Liver (tissue), 3 donors: ENCODE data around the gene SPDEF.

ENCODE experiments used
- EGR1 ChIP-seq, 2 donors: IDR thresholded peaks; 2 replicates each; pipeline ENCODE4 v1.6.1; 2016 to 2018; ENCODE audit warnings: antibody characterized with exemption in 2 of 2, low read depth in 2 of 2
- FOXA1 ChIP-seq: IDR thresholded peaks from 2 replicates; pipeline ENCODE4 v1.6.1; 2016; ENCODE audit warnings: antibody characterized with exemption
- GABPA ChIP-seq, 2 donors: IDR thresholded peaks in 1 of 2; conservative IDR thresholded peaks in 1 of 2; 2 replicates each; pipeline ENCODE4 v1.6.1; 2016; ENCODE audit warnings: antibody characterized with exemption in 2 of 2, mild to moderate bottlenecking in 1 of 2, moderate library complexity in 1 of 2
- HNF4A ChIP-seq, 2 donors: conservative IDR thresholded peaks; 2 replicates each; pipeline ENCODE4 v1.6.1; 2016; ENCODE audit warnings: antibody characterized with exemption in 2 of 2, mild to moderate bottlenecking in 2 of 2
- HNF4G ChIP-seq: IDR thresholded peaks from 2 replicates; pipeline ENCODE4 v1.6.1; 2016; ENCODE audit warnings: antibody characterized with exemption
- JUND ChIP-seq, 2 donors: IDR thresholded peaks; 2 replicates each; pipeline ENCODE4 v1.6.1; 2016; ENCODE audit warnings: antibody characterized with exemption in 2 of 2
- RAD21 ChIP-seq, 2 donors: IDR thresholded peaks; 2 replicates each; pipeline ENCODE4 v1.6.1; 2016; ENCODE audit warnings: antibody characterized with exemption in 2 of 2, mild to moderate bottlenecking in 2 of 2
- RXRA ChIP-seq, 2 donors: IDR thresholded peaks; 2 replicates each; pipeline ENCODE4 v1.6.1; 2017 to 2018; ENCODE audit warnings: antibody characterized with exemption in 2 of 2, mild to moderate bottlenecking in 1 of 2
- SP1 ChIP-seq: IDR thresholded peaks from 2 replicates; pipeline ENCODE4 v1.6.1; 2018; ENCODE audit warnings: antibody characterized with exemption, mild to moderate bottlenecking
- TAF1 ChIP-seq: conservative IDR thresholded peaks from 2 replicates; pipeline ENCODE4 v1.6.1; 2016; ENCODE audit warnings: antibody characterized with exemption, mild to moderate bottlenecking
- YY1 ChIP-seq: IDR thresholded peaks from 2 replicates; pipeline ENCODE4 v1.6.1; 2016; ENCODE audit warnings: antibody characterized with exemption, mild to moderate bottlenecking
- TF ChIP-seq, protein P1 (sequence below): fragments of 150-350 bp; IDR thresholded peaks from 2 replicates; pipeline ENCODE4 v1.5.1; 2017; ENCODE audit warnings: improper control_type of control experiment, low read depth, low read length; ENCODE audit not compliant: missing input control
- TF ChIP-seq, protein P2 (sequence below): IDR thresholded peaks from 2 replicates; pipeline ENCODE4 v1.6.1; 2016; ENCODE audit warnings: antibody characterized with exemption
- TF ChIP-seq, protein P3 (sequence below): IDR thresholded peaks from 2 replicates; pipeline ENCODE4 v1.6.1; 2016; ENCODE audit warnings: antibody characterized with exemption
- donor health status: healthy.
- donor health status: healthy.

DNA sequence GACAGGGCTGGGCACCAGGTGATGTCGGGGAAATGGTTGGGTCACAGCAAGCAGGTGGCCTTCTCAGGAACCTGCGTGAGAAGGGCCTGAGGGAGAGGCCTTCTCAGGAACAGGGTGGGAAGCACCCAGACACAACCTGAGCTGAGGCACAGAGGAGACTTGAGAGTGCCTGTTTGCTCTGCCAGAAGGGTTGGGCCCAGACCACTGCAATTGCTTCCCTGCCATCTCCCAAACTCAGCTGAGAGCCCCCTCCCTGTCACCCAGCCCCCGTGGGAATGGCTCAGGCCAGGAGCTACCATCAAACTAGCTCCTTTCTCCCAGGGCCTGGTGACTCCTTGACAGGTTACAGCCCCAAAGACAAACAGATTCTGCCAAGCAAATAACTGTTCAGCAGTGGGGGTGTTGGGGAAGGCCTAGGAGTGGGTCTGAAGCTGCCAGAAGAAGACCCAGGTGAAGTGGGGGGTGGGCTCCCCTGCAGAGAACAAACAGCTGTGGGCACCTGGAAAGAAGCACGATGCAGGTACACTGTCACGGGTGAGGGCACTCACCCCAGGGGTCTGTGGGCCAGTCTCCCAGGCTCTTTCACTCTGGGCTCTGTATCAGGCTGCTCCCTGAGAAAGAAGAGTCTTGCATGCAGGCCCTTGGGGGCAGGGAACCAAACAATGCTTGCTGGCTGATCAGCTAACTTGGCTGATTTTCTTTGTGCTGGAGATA, 30.4 kb upstream of the SPDEF start:
- TF ChIP-seq, protein P1, sequence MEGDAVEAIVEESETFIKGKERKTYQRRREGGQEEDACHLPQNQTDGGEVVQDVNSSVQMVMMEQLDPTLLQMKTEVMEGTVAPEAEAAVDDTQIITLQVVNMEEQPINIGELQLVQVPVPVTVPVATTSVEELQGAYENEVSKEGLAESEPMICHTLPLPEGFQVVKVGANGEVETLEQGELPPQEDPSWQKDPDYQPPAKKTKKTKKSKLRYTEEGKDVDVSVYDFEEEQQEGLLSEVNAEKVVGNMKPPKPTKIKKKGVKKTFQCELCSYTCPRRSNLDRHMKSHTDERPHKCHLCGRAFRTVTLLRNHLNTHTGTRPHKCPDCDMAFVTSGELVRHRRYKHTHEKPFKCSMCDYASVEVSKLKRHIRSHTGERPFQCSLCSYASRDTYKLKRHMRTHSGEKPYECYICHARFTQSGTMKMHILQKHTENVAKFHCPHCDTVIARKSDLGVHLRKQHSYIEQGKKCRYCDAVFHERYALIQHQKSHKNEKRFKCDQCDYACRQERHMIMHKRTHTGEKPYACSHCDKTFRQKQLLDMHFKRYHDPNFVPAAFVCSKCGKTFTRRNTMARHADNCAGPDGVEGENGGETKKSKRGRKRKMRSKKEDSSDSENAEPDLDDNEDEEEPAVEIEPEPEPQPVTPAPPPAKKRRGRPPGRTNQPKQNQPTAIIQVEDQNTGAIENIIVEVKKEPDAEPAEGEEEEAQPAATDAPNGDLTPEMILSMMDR, result no peak
- TF ChIP-seq GABPA (IDR thresholded peaks at IDR 0.05 in 1 of 2, conservative IDR thresholded peaks at IDR 0.05 in 1 of 2) (no peak), RXRA (IDR thresholded peaks at IDR 0.05) (no peak), FOXA1 (no peak), JUND (IDR thresholded peaks at IDR 0.05) (no peak), TAF1 (no peak), HNF4A (conservative IDR thresholded peaks at IDR 0.05) (no peak), YY1 (no peak), RAD21 (IDR thresholded peaks at IDR 0.05) (no peak), SP1 (no peak), EGR1 (IDR thresholded peaks at IDR 0.05; ENCODE audit: low read depth in 2 of 2) (no peak), HNF4G (no peak)
- TF ChIP-seq, protein P2, sequence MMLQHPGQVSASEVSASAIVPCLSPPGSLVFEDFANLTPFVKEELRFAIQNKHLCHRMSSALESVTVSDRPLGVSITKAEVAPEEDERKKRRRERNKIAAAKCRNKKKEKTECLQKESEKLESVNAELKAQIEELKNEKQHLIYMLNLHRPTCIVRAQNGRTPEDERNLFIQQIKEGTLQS, result no peak
- TF ChIP-seq, protein P3, sequence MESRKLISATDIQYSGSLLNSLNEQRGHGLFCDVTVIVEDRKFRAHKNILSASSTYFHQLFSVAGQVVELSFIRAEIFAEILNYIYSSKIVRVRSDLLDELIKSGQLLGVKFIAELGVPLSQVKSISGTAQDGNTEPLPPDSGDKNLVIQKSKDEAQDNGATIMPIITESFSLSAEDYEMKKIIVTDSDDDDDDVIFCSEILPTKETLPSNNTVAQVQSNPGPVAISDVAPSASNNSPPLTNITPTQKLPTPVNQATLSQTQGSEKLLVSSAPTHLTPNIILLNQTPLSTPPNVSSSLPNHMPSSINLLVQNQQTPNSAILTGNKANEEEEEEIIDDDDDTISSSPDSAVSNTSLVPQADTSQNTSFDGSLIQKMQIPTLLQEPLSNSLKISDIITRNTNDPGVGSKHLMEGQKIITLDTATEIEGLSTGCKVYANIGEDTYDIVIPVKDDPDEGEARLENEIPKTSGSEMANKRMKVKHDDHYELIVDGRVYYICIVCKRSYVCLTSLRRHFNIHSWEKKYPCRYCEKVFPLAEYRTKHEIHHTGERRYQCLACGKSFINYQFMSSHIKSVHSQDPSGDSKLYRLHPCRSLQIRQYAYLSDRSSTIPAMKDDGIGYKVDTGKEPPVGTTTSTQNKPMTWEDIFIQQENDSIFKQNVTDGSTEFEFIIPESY, result no peak
